ENCODE data around the gene FAF1. TPM values are rescaled to one million over a fixed set of nuclear protein-coding genes. Genes with fewer than 3 reads are reported as not detected.
"Not testable (repeated sequence)": the region's sequence is repeated elsewhere in the genome, so short reads cannot be mapped to it uniquely, and the experiment has no call there.

The FAF1 gene
- total RNA-seq, 1 experiment from 2014 or later: 14.7 TPM

DNA sequence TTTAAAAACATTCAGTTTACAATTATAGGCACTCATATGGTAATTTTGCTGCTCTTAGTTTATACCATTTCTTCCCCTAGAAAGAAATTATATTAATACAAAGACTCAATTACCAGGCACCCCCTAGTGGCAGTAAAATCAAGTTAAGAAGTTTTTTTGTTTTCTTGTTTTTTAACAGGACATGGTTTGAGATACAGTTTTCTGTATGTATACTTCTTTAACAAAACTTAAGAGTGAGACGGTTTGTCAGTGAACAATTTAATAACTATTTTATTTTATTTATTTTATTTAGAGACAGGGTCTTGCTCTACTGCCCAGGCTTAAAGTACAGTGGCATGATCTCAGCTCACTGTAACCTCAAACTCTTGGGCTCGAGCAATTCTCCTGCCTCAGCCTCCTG lies 224.6 kb downstream of the FAF1 start:
- Histone ChIP-seq H3F3A (ENCODE audit: low read length, unreplicated experiment) (no peaks in the 10 kb centered on the region), H3K4me2 (ENCODE audit: low read length) (no peak overlapping the region), H3K9me3 (ENCODE audit: low read length) (no peaks in the 10 kb centered on the region), H3K4me3 (ENCODE audit: low read length) (no peak overlapping the region), H3K36me3 (ENCODE audit: low read depth, low read length) (peaks cover 10% of the 10 kb centered on the region; the same call in 1 of the 2 replicates), H3K4me1 (ENCODE audit: insufficient read depth, low read length) (no peaks in the 10 kb centered on the region), H3K79me2 (ENCODE audit: low read length) (no peaks in the 10 kb centered on the region), H3K9ac (ENCODE audit: low read length) (no peak overlapping the region), H4K20me1 (ENCODE audit: low read length) (no peaks in the 10 kb centered on the region), H2AFZ (ENCODE audit: low read length) (no peak overlapping the region), H3K9me2 (replicated peaks; ENCODE audit: low read length) (no peaks in the 10 kb centered on the region), H3K27me3 (ENCODE audit: low read length) (no peaks in the 10 kb centered on the region), H3K27ac (ENCODE audit: low read length) (no peak overlapping the region)
- ATAC-seq: no peak
- TF ChIP-seq, protein P1, sequence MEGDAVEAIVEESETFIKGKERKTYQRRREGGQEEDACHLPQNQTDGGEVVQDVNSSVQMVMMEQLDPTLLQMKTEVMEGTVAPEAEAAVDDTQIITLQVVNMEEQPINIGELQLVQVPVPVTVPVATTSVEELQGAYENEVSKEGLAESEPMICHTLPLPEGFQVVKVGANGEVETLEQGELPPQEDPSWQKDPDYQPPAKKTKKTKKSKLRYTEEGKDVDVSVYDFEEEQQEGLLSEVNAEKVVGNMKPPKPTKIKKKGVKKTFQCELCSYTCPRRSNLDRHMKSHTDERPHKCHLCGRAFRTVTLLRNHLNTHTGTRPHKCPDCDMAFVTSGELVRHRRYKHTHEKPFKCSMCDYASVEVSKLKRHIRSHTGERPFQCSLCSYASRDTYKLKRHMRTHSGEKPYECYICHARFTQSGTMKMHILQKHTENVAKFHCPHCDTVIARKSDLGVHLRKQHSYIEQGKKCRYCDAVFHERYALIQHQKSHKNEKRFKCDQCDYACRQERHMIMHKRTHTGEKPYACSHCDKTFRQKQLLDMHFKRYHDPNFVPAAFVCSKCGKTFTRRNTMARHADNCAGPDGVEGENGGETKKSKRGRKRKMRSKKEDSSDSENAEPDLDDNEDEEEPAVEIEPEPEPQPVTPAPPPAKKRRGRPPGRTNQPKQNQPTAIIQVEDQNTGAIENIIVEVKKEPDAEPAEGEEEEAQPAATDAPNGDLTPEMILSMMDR (conservative IDR thresholded peaks at IDR 0.05; ENCODE audit: low read depth, low read length): peak; percentile 74
- TF ChIP-seq EZH2phosphoT487 (IDR thresholded peaks at IDR 0.05; ENCODE audit: borderline replicate concordance, low read length): no peak
- peak; percentile 50 for DNase-seq
- intact Hi-C loops (cut with micrococcal nuclease): loop anchor here (1.0 kb wide), 1 partner anchor 115 kb away; no protein-coding TSS in a partner anchor
- ChIA-PET POLR2A (ENCODE audit: unreplicated experiment) (no interaction called here), CTCF (interaction anchor here (0.7 kb wide), 1 partner anchor 117 kb away, joined by 3 read pairs; no protein-coding TSS in a partner anchor)
- no TSS peak for BruUV-seq (replicated peaks)

DNA sequence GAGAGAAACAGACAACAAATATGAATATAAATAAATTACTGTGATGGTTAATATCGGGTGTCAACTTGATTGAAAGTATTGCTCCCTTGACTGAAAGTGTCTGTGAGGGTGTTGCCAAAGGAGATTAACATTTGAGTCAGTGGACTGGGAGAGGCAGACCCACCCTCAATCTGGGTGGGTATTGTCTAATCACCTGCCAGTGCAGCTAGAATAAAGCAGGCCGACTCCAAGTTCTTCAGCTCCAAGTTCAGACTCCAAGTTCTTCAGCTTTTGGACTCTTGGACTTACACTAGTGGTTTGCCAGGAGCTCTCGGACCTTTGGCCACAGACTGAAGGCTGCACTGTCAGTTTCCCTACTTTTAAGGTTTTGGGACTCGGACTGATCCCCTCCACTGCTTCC lies 232.5 kb downstream of the FAF1 start:
- BruUV-seq (replicated peaks); DNase-seq; H4K20me1 ChIP-seq (ENCODE audit: low read length); intact Hi-C loops (cut with micrococcal nuclease); H3K27ac ChIP-seq (ENCODE audit: low read length); CTCF ChIA-PET; H3K4me3 ChIP-seq (ENCODE audit: low read length); H2AFZ ChIP-seq (ENCODE audit: low read length); POLR2A ChIA-PET (ENCODE audit: unreplicated experiment); H3K36me3 ChIP-seq (ENCODE audit: low read depth, low read length); H3K9me3 ChIP-seq (ENCODE audit: low read length); H3K27me3 ChIP-seq (ENCODE audit: low read length); H3K79me2 ChIP-seq (ENCODE audit: low read length); H3K4me2 ChIP-seq (ENCODE audit: low read length); H3F3A ChIP-seq (ENCODE audit: low read length, unreplicated experiment); H3K4me1 ChIP-seq (ENCODE audit: insufficient read depth, low read length); H3K9ac ChIP-seq (ENCODE audit: low read length); ATAC-seq; H3K9me2 ChIP-seq (replicated peaks; ENCODE audit: low read length): not testable (repeated sequence)

DNA sequence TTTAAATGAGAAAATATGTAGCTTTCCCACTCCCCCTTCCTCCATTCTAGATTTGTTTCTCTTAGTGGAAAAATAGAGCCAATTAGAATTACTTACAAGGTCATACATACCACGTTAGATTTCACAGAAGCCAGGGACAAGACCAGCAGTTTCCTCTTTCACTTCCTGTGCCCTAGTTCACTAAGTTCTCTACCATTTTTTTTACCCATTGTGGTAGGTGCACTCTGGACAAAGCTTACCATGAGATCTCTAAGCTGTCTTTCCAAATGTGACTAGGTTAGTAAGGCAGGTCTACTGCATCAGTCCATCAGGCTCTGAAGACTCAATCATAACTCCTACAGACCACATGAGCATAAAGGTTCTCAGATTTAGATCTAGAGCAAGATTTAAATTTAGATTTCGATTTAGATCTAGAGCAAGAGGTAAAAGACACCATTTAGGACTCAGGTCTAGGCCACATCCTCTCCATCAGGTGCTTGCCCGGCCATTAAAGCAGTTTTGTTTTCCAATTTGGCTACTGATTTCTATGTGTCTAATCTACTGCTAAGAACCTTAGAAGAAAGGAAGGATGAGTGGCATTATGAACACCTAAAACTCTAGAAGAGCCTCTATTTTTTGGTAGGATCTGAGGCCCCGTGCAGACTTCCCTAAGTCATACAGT lies 235.3 kb downstream of the FAF1 start:
- H3K4me1 ChIP-seq (ENCODE audit: insufficient read depth, low read length): no peaks in the 10 kb centered on the region
- no peaks in the 10 kb centered on the region for H3K9me2 ChIP-seq (replicated peaks; ENCODE audit: low read length)
- no peak overlapping the region for H3K4me3 ChIP-seq (ENCODE audit: low read length)
- POLR2A ChIA-PET (ENCODE audit: unreplicated experiment): no interaction called here
- intact Hi-C loops (cut with micrococcal nuclease): no loop called here
- H3K36me3 ChIP-seq (ENCODE audit: low read depth, low read length): no peaks in the 10 kb centered on the region
- no peaks in the 10 kb centered on the region for H3F3A ChIP-seq (ENCODE audit: low read length, unreplicated experiment)
- TF ChIP-seq EZH2phosphoT487 (IDR thresholded peaks at IDR 0.05; ENCODE audit: borderline replicate concordance, low read length) (no peak), EZH2 (IDR thresholded peaks at IDR 0.05; ENCODE audit: low read length, unreplicated experiment) (no peak)
- TF ChIP-seq, protein P1 (conservative IDR thresholded peaks at IDR 0.05; ENCODE audit: low read depth, low read length): no peak
- DNase-seq (no peak), ATAC-seq (no peak)
- H4K20me1 ChIP-seq (ENCODE audit: low read length): no peaks in the 10 kb centered on the region
- no peaks in the 10 kb centered on the region for H3K9me3 ChIP-seq (ENCODE audit: low read length)
- no peaks in the 10 kb centered on the region for H3K79me2 ChIP-seq (ENCODE audit: low read length)
- no peak overlapping the region for H3K4me2 ChIP-seq (ENCODE audit: low read length)
- no peak overlapping the region for H3K9ac ChIP-seq (ENCODE audit: low read length)
- no peak overlapping the region for H3K27ac ChIP-seq (ENCODE audit: low read length)
- no TSS peak for BruUV-seq (replicated peaks)
- no peak overlapping the region for H2AFZ ChIP-seq (ENCODE audit: low read length)
- H3K27me3 ChIP-seq (ENCODE audit: low read length): no peaks in the 10 kb centered on the region
- CTCF ChIA-PET: no interaction called here

Measured in PC-3 (cell line).